Glomerular visceral epithelial cell (primary cell): ENCODE results near the gene TNP2.

ENCODE experiments used
- DNase-seq: peaks from one replicate; pipeline ENCODE4 v3.0.0-alpha.2; 2016; ENCODE audit errors: extremely low spot score

Gene TNP2

GRCh38 chr16:11277607-11278337, 8.6 kb upstream of the TNP2 start:
- DNase-seq, result no peak

DNA sequence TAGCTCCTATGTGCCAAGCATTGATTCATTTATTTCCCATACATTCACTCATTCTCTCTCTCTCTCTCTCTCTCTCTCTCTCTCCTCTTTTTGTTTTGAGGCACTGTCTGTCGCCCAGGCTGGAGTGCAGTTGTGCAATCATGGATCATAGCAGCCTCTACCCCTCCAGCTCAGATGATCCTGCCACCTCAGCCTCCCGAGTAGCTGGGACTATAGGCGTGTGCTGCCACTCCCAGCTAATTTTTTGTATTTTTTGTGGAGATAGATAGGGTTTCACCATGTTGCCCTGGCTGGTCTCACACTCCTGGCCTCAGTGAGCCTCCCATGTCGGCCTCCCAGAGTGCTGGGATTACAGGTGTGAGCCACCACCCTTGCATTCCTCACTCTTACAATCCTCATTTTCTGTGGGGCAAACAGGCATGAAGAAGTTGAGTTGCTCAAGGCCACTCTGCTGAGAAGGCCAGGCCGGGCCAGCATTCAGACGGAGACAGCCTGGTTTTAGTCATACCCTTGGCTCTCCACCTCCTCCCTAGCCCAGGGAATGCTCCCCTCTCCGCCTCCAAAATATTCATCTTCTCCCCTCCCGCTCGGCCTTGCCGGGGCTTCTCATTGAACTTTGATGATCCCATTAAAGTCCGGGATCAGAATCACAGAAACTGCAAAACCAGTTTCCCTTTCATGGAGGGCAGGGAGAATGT, 7.9 kb upstream of the TNP2 start:
- no peak for DNase-seq

- no peak for DNase-seq
These were observed 7.2 kb upstream of the TNP2 start, which contains the start of gene PRM2 for GRCh38 chr16:11276143-11276895. Gene PRM2, minus strand, starts transcription at chr16:11276480. Its CDS starts 110 bp downstream, at chr16:11276370.

DNA sequence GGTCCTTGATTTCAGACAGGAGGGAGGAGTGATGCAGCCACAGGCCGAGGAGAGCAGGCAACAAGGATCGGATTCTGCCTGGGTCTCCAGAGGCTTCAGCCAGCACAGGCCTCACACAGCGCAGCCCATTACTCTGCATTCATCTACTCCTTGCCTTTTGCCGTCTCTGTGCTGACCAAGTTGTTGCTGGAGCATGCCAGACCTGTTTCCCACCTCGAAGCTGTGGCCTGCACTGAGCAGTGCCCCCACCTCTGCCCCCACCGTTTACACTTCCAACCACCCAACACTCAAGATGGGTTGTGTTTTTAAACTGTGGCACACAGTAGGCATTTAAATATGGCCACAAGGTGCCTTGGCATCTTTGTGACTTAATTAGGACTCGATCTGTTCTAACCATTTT, 5.8 kb upstream of the TNP2 start:
- no peak for DNase-seq

- no peak for DNase-seq
These were observed 4.7 kb upstream of the TNP2 start for GRCh38 chr16:11273721-11274324.

- DNase-seq, result no peak
These were observed 4.0 kb upstream of the TNP2 start, which contains the start of gene PRM3 for GRCh38 chr16:11272921-11273720. Gene PRM3, minus strand, starts transcription at chr16:11273629. Its CDS starts 34 bp downstream, at chr16:11273595.

- no peak for DNase-seq
These were observed 3.4 kb upstream of the TNP2 start for GRCh38 chr16:11272484-11272883.

- no peak for DNase-seq
These were observed 2.5 kb upstream of the TNP2 start for GRCh38 chr16:11271610-11272009.

- no peak for DNase-seq
These were observed 1.6 kb upstream of the TNP2 start for GRCh38 chr16:11270602-11271162.

DNA sequence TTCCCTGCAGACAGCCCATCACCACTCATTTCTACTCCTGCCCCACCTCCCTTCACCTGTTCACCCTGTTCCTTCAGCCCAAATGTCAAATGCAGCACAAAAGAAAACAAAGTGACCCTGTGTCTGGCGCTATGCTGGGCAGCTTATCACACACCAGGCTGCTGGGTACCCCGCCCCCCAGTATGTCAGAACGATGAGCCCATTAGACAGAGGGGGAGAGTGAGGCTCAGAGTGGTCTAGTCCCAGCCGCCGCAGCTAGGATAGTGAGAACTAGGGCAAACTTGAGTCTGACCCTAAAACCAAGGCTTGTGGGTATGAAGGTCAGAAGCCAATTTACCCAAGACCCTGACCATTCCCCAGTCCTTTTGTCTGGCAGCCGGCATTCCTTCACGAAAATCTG, 4.0 kb downstream of the TNP2 start:
- no peak for DNase-seq

DNA sequence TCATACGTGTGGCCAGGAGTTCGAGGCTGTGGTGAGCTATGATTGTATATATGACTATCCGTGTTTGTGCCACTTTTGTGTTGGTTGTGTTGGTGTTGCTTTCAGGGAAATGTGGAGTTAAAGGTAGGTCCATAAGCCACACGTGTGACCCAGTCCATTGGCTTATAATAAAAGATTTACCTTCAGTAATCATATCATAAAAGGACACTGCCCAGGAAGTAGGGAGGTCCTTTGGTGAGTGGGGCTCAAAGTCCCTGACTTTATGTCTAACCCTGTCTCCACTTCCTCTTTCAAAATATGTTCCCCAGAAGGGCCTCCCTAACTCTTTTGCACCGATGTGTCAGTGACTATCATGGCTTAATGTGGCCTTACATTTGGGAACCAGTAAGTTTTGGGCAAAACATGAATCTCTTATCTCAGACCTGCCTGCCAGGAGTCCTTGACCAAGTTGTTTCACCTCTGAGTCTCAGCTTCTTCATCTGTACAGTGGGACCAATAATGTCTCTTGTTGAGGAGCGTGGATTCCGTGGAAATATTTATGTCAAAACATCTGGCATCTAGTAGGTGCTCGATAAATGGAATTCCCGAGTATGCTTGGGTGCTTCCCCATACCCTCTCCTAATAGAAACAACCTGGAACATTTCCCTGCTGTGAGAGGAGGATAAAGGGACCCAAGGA, 4.8 kb downstream of the TNP2 start:
- DNase-seq, result no peak

DNA sequence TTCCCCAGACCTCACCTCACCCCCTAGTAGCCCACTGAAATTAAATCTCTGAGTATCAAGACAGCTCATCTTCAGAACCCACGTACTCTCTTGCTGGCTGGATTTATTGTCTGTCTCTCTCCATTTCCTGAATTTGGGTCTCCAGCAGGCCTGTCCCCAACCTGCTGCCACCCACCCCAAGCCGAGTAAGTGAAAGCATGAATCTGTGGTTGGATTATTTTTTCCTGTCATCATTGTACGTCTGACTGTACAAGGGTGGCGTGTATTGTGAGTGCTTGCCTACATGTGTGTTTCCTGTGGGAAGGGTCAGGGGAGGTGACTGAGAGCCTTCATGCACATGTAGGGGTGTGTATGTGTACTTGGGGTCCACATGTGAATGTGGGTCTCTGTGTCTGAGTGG, 5.4 kb downstream of the TNP2 start:
- DNase-seq, result no peak

DNA sequence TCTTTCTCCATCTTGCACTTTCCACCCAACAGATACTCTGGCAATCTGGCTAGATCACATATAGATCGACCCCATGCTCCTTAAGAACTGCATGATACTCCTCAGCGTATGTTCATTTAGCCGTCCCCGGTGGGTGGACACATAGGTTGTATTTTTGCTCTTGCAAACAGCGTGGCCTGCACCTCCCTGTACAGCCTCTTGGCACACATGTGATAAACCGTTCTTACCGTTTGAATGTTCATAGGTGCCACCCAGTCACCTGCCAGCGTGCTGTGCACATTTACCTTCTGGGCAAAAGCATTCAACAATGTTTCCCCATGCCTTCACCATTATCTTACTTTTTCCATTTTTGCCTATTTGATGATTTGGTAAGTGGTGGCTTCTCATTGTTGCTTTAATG, 6.2 kb downstream of the TNP2 start:
- no peak for DNase-seq

GRCh38 chr16:11260596-11260966, 8.5 kb downstream of the TNP2 start:
- DNase-seq, result no peak

GRCh38 chr16:11259655-11260595, 9.2 kb downstream of the TNP2 start:
- DNase-seq, result no peak

GRCh38 chr16:11258553-11259492, 10.3 kb downstream of the TNP2 start:
- no peak for DNase-seq

DNA sequence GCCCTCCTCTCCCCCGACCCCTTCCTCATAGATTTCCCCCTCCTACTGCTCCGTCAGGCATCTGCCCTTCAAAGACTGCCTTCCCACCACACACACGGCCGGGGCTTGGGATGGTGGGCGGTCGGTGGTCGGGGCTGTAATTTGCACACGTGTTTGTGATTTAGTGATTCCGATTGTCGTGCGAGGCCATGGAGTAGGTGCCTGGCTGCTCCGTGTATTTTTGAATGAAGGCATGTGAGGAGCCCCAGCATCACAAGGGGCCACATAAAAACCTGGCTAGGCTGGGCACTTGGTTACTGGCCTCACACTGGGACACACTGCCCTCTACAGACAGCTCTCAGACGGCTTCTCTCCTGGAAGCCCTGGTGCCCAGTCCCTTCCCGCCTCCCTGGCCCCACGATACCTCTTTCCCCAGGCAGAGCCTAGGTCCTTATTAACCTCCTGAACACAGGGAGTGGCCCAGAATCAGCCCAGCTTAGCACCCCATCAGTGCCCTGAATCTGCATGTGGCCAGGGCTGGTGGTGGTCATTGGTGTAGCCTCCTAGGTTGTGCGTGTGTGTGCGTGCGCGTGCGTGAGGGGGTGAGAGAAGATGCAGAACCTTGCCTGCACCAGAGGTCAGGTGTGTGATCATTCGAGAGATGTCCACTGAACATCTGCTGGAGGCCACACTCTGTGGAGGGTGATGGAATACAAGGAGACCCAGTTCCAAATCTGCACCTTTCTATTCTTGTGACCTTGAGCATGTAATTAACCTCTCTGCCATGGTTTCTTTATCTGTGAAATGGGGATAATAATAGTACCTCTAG, 11.8 kb downstream of the TNP2 start:
- peak; percentile 71 for DNase-seq
